Neutrophil (primary cell): ENCODE results near the gene LKAAEAR1.

ENCODE experiments used
- H3K27ac ChIP-seq: fragments of 200-600 bp; sonication (generic); 2 replicates; pipeline ENCODE4 v1.5.1; 2016; ENCODE audit warnings: mild to moderate bottlenecking, moderate library complexity
- H3K27me3 ChIP-seq: fragments of 200-600 bp; sonication (generic); 2 replicates; pipeline ENCODE4 v1.6.0; 2016; ENCODE audit warnings: mild to moderate bottlenecking
- H3K36me3 ChIP-seq: fragments of 200-600 bp; sonication (generic); 2 replicates; pipeline ENCODE4 v1.5.1; 2017
- H3K4me1 ChIP-seq, 2 experiments: fragments of 200-600 bp in 1 of 2; sonication (generic) in 1 of 2; 1 replicate in 1 of 2; 2 replicates in 1 of 2; pipeline versions ENCODE4 v1.5.1 to v1.6.1; 2013 to 2016; ENCODE audit warnings: low read depth in 1 of 2, low read length in 1 of 2, mild to moderate bottlenecking in 1 of 2, moderate library complexity in 1 of 2; ENCODE audit not compliant: control insufficient read depth in 1 of 2, insufficient read depth in 1 of 2
- H3K4me3 ChIP-seq, 2 experiments: fragments of 200-600 bp in 1 of 2; sonication (generic) in 1 of 2; 1 replicate in 1 of 2; 2 replicates in 1 of 2; pipeline ENCODE4 v1.5.1; 2013 to 2016; ENCODE audit warnings: low read depth in 1 of 2, low read length in 1 of 2, mild to moderate bottlenecking in 1 of 2, moderate library complexity in 1 of 2
- H3K9me3 ChIP-seq: fragments of 200-600 bp; sonication (generic); 2 replicates; pipeline ENCODE4 v1.5.1; 2016
- CTCF ChIP-seq: fragments of 200-600 bp; sonication (generic); IDR thresholded peaks from 2 replicates; pipeline ENCODE4 v1.5.1; 2016; ENCODE audit warnings: antibody characterized with exemption

The LKAAEAR1 gene

DNA sequence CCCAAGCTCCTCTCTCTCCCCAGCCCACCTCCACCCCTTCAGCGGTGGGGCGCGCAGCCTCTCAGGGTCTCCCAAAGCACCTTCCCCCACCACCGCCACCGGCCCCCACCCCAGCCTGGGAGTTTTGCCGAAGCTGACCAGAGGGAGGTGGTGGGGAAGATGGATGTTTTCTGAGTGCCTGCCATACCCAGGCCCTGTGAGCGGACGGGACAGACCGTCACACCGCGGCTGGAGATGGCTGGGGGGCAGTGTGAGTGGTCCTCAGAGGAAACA lies 42.5 kb downstream of the LKAAEAR1 start:
- Histone ChIP-seq H3K4me1 (peaks cover 22 to 36% of the 10 kb centered on the region in 2 experiments), H3K4me3 (peak overlapping the region; percentile 57 to 81), H3K27ac (no peak overlapping the region)

DNA sequence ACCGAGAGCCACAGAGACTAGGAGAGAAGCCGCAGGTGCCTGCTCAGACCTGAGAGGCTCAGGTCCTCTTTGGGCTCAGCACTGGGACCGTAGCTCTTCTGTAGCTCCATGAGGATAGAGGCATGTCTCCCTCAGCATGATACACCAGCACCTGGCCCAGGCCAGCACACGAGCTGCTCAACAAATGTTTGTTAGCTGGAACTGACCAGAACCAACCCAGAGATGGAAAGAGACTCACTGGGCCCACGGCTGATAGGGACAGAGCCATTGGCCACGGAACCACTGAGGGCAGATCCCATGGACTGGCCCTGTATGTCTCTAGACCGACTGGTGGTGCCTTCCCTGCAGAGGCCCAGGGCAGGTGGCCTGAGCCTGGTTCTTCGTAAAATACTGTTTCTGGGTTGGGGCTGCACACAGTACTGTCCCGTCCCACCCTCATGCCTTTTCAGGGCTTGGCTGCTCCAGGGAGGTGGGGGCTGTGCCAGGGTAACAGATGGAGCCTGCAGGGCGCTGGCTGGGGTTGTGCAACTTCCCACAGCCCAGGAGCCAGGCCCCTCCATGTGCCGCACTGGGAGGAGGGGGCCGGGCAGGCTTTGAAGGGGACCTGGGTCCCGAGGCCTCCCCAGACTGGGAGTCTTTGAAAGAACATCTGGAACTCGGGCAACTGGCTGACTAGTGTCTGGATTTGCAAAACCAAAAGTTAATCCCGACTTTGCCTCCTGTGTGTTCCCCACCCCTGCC lies 43.0 kb downstream of the LKAAEAR1 start:
- no peak overlapping the region for H3K27ac ChIP-seq
- no peaks in the 10 kb centered on the region for H3K9me3 ChIP-seq
- H3K4me1 ChIP-seq: peaks cover 22 to 36% of the 10 kb centered on the region in 2 experiments
- H3K36me3 ChIP-seq: no peaks in the 10 kb centered on the region
- no peak for TF ChIP-seq CTCF
- peak overlapping the region in 1 of 2 experiments; percentile 81 for H3K4me3 ChIP-seq
- peaks cover 99% of the 10 kb centered on the region for H3K27me3 ChIP-seq

More for the DNA sequence above, 42.5 kb downstream of the LKAAEAR1 start:
- no peaks in the 10 kb centered on the region for H3K36me3 ChIP-seq
- TF ChIP-seq CTCF: no peak
- peaks cover 99% of the 10 kb centered on the region for H3K27me3 ChIP-seq
- no peaks in the 10 kb centered on the region for H3K9me3 ChIP-seq

- H3K4me1 ChIP-seq: peaks cover 22 to 36% of the 10 kb centered on the region in 2 experiments
- no peak for TF ChIP-seq CTCF
Observed at GRCh38 chr20:64040231-64041039, 43.8 kb downstream of the LKAAEAR1 start.

DNA sequence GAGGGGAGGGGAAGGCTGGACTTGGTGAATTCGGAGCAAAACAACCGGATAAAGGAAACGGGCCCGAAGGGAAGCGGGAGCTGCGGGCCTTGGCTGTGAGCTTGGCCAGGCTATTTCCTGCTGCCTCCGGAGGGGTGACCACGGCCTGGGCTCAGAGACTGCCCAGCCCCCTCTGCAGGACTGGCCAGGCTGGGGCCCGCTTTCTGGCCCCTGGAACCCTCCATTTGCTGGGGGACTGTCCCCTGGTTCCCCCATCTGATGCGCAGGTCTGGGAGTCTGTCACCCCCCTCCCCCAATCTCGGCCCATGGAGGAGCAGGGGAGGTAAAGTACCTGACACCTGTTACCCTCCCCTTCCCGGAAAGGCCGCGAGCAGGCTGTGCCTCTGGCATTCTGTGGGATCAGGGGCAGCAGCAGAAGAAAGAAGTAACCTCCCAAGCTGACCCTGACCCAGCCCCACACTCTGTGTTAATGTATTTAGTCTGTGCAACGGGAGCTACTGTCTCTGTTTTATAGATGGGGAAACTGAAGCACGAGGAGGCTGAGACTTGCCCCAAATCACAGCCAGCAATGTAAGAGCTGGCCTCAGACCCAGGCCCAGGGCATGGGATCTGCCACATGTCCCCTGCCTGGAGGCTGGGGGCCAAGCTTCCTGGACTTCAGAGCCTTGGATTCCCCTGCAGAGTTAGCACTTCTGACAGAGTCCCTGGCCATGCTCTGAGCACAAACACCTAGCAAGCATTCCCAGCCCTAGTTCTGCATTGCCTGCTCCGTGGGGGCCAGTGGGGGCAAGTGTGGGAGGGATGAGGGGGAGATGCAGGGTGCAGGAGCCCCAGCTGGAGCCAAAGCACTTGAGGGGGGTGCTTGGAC lies 44.7 kb downstream of the LKAAEAR1 start:
- TF ChIP-seq CTCF: no peak
- H3K9me3 ChIP-seq: no peaks in the 10 kb centered on the region
- peaks cover 22 to 36% of the 10 kb centered on the region in 2 experiments for H3K4me1 ChIP-seq
- H3K27ac ChIP-seq: no peak overlapping the region
- peaks cover 88% of the 10 kb centered on the region for H3K27me3 ChIP-seq
- peak overlapping the region; percentile 65 to 69 for H3K4me3 ChIP-seq
- peaks cover 12% of the 10 kb centered on the region for H3K36me3 ChIP-seq

More at GRCh38 chr20:64040231-64041039, 43.8 kb downstream of the LKAAEAR1 start:
- H3K27me3 ChIP-seq: peaks cover 97% of the 10 kb centered on the region
- H3K9me3 ChIP-seq: no peaks in the 10 kb centered on the region
- peaks cover 3% of the 10 kb centered on the region for H3K36me3 ChIP-seq
- H3K27ac ChIP-seq: no peak overlapping the region
- no peak overlapping the region for H3K4me3 ChIP-seq

- peaks cover 20% of the 10 kb centered on the region for H3K36me3 ChIP-seq
- no peaks in the 10 kb centered on the region for H3K9me3 ChIP-seq
- peaks cover 80% of the 10 kb centered on the region for H3K27me3 ChIP-seq
- H3K27ac ChIP-seq: no peak overlapping the region
- H3K4me3 ChIP-seq: peak overlapping the region; percentile 65 to 69
- TF ChIP-seq CTCF: peak; percentile 89
- peaks cover 22 to 36% of the 10 kb centered on the region in 2 experiments for H3K4me1 ChIP-seq
Observed at GRCh38 chr20:64038565-64039292, 45.5 kb downstream of the LKAAEAR1 start.
